GM19452 (cell line): ENCODE measurements around the gene CLN3.
"Not testable (repeated sequence)": the region's sequence is repeated elsewhere in the genome, so short reads cannot be mapped to it uniquely, and the experiment has no call there.

Experiments used
- ATAC-seq: cut with Tn5 transposase; IDR thresholded peaks from one replicate; pipeline ENCODE4 v1.9.1; 2021; ENCODE audit not compliant: unreplicated experiment

Gene CLN3

GRCh38 chr16:28495098-28495793 lies 3.4 kb upstream of the CLN3 start:
- no peak for ATAC-seq

- ATAC-seq, result peak; percentile 51
These were observed 2.4 kb upstream of the CLN3 start, which contains the start of gene APOBR for GRCh38 chr16:28494121-28494851. Gene APOBR (plus strand): TSS chr16:28494643. CDS start chr16:28494682, 39 bp downstream.

GRCh38 chr16:28492511-28492910 lies 637 bp upstream of the CLN3 start:
- ATAC-seq, result no peak

GRCh38 chr16:28491230-28491969 lies 474 bp downstream of the CLN3 start:
- ATAC-seq, result peak; percentile 1

GRCh38 chr16:28486266-28486665 lies 5.6 kb downstream of the CLN3 start:
- ATAC-seq, result no peak

GRCh38 chr16:28483361-28483760 lies 8.5 kb downstream of the CLN3 start:
- not testable (repeated sequence) for ATAC-seq

- ATAC-seq, result no peak
These were observed 9.8 kb downstream of the CLN3 start for GRCh38 chr16:28482026-28482425.

- ATAC-seq, result no peak
These were observed 13.2 kb downstream of the CLN3 start for GRCh38 chr16:28478506-28479180.

GRCh38 chr16:28477311-28477920 lies 14.5 kb downstream of the CLN3 start:
- ATAC-seq, result no peak

GRCh38 chr16:28475221-28475620 lies 16.7 kb downstream of the CLN3 start:
- ATAC-seq, result no peak

GRCh38 chr16:28473714-28474265 lies 18.1 kb downstream of the CLN3 start:
- no peak for ATAC-seq

- ATAC-seq, result not testable (repeated sequence)
These were observed 44.8 kb downstream of the CLN3 start for GRCh38 chr16:28447081-28447480.

- ATAC-seq, result not testable (repeated sequence)
These were observed 45.5 kb downstream of the CLN3 start for GRCh38 chr16:28446388-28446787.

- not testable (repeated sequence) for ATAC-seq
These were observed 47.9 kb downstream of the CLN3 start for GRCh38 chr16:28443943-28444342.

- not testable (repeated sequence) for ATAC-seq
These were observed 53.0 kb downstream of the CLN3 start for GRCh38 chr16:28438899-28439298.

- not testable (repeated sequence) for ATAC-seq
These were observed 56.5 kb downstream of the CLN3 start for GRCh38 chr16:28435340-28435739.
